Gastroesophageal sphincter (tissue), 4 donors: Measurements from ENCODE around the gene BTBD18. TPM values are rescaled to one million over a fixed set of nuclear protein-coding genes. Genes with fewer than 3 reads are reported as not detected.

Source experiments
- ATAC-seq: fragments of 150-250 bp; one replicate; pipeline ENCODE4 v1.9.1; 2016; ENCODE audit warnings: mild to moderate bottlenecking, moderate library complexity
- H3K27ac ChIP-seq, 4 donors: fragments of 200-600 bp; sonication (generic) in 3 of 4; 1 replicate in 3 of 4; 2 replicates in 1 of 4; pipeline ENCODE4 v1.5.1; 2016 to 2019
- H3K27me3 ChIP-seq: fragments of 200-600 bp; sonication (generic); one replicate; pipeline ENCODE4 v1.5.1; 2019
- H3K36me3 ChIP-seq, 2 donors: fragments of 200-600 bp; sonication (generic); one replicate each; pipeline ENCODE4 v1.5.1; 2019; ENCODE audit warnings: control low read depth in 1 of 2
- H3K4me1 ChIP-seq, 3 donors: fragments of 200-600 bp; sonication (generic); 1 replicate in 2 of 3; 2 replicates in 1 of 3; pipeline ENCODE4 v1.5.1; 2016 to 2019; ENCODE audit warnings: control low read depth in 2 of 3
- H3K4me3 ChIP-seq, 2 donors: fragments of 200-600 bp; sonication (generic); one replicate each; pipeline ENCODE4 v1.5.1; 2019; ENCODE audit warnings: mild to moderate bottlenecking in 1 of 2, moderate library complexity in 1 of 2
- H3K9me3 ChIP-seq, 3 donors: fragments of 200-600 bp; sonication (generic); one replicate each; pipeline ENCODE4 v1.5.1; 2017 to 2019; ENCODE audit warnings: control low read depth in 2 of 3
- CTCF ChIP-seq, 4 experiments: fragments of 200-600 bp in 2 of 4; fragments of 450-650 bp in 2 of 4; sonication (generic) in 1 of 4; IDR thresholded peaks; one replicate each; pipeline ENCODE4 v1.5.1; 2017 to 2019; ENCODE audit warnings: antibody characterized with exemption in 4 of 4, mild to moderate bottlenecking in 2 of 4, moderate library complexity in 2 of 4
- EP300 ChIP-seq: sonication (generic); formaldehyde crosslinking; IDR thresholded peaks from one replicate; pipeline ENCODE4 v1.6.1; 2017; ENCODE audit warnings: antibody characterized with exemption, mild to moderate bottlenecking
- POLR2A ChIP-seq, 2 donors: fragments of 450-650 bp; IDR thresholded peaks; one replicate each; pipeline ENCODE4 v1.6.1; 2017; ENCODE audit warnings: antibody characterized with exemption in 2 of 2, mild to moderate bottlenecking in 2 of 2, moderate library complexity in 1 of 2
- POLR2AphosphoS5 ChIP-seq: sonication (generic); formaldehyde crosslinking; IDR thresholded peaks from one replicate; pipeline ENCODE4 v1.6.1; 2017; ENCODE audit warnings: antibody characterized with exemption
- WGBS, 2 donors: methylation state at CpG; one replicate each; pipeline ENCODE4 v1.1.5; 2018; ENCODE audit warnings: low coverage in 1 of 2; 5-methylcytosine and 5-hydroxymethylcytosine counted together
- small RNA-seq, 4 donors: library from RNA; depleted of rRNA; stranded (forward); fragments of <200 nt; gene quantifications; one replicate each; pipeline ENCODE3, GENCODE V24; 2016
- total RNA-seq, 4 donors: library from RNA; depleted of rRNA; stranded (reverse); fragments of >200 nt; gene quantifications; one replicate each; pipeline ENCODE4 v1.1.0, GENCODE V29; 2016

The BTBD18 gene
- total RNA-seq, 4 donors from 2014 or later, result not detected

GRCh38 chr11:57703341-57703740 lies 48.3 kb downstream of the BTBD18 start:
- Histone ChIP-seq H3K36me3 (peaks cover 0 to 75% of the 10 kb centered on the region in 2 donors), H3K4me3 (no peak overlapping the region), H3K9me3 (no peaks in the 10 kb centered on the region), H3K27ac (no peak overlapping the region), H3K4me1 (no peaks in the 10 kb centered on the region), H3K27me3 (no peaks in the 10 kb centered on the region)
- no peak for ATAC-seq
- 86 to 93% methylated on average over 2 to 4 of the region's 4 CpGs for WGBS, 2 donors
- TF ChIP-seq POLR2A (IDR thresholded peaks at IDR 0.05), result no peak
- no peak for TF ChIP-seq POLR2AphosphoS5
- no peak for TF ChIP-seq CTCF (IDR thresholded peaks at IDR 0.05)
- no peak for TF ChIP-seq EP300

- TF ChIP-seq POLR2A (IDR thresholded peaks at IDR 0.05) (no peak), CTCF (IDR thresholded peaks at IDR 0.05) (no peak), EP300 (no peak), POLR2AphosphoS5 (no peak)
- Histone ChIP-seq H3K4me1 (no peaks in the 10 kb centered on the region), H3K9me3 (no peaks in the 10 kb centered on the region), H3K27ac (no peak overlapping the region), H3K4me3 (no peak overlapping the region), H3K36me3 (peaks cover 0 to 94% of the 10 kb centered on the region in 2 donors), H3K27me3 (no peaks in the 10 kb centered on the region)
- ATAC-seq, result no peak
- 43 to 51% methylated on average over 3 of the region's 3 CpGs for WGBS, 2 donors
These were observed 51.2 kb downstream of the BTBD18 start for GRCh38 chr11:57700425-57700824.

- H3K9me3 ChIP-seq, result no peaks in the 10 kb centered on the region
- TF ChIP-seq EP300, result no peak
- no peak for TF ChIP-seq POLR2A (IDR thresholded peaks at IDR 0.05)
- TF ChIP-seq CTCF (IDR thresholded peaks at IDR 0.05), result no peak
- TF ChIP-seq POLR2AphosphoS5, result no peak
- no peak overlapping the region for H3K27ac ChIP-seq
- 72 to 76% methylated on average over 4 of the region's 10 CpGs for WGBS, 2 donors
- H3K4me3 ChIP-seq, result no peak overlapping the region
- no peak for ATAC-seq
- peaks cover 0 to 98% of the 10 kb centered on the region in 2 donors for H3K36me3 ChIP-seq
- no peaks in the 10 kb centered on the region for H3K4me1 ChIP-seq
- no peaks in the 10 kb centered on the region for H3K27me3 ChIP-seq
These were observed 51.8 kb downstream of the BTBD18 start for GRCh38 chr11:57699813-57700212.

- no peaks in the 10 kb centered on the region for H3K4me1 ChIP-seq
- no peak for ATAC-seq
- no peaks in the 10 kb centered on the region for H3K27me3 ChIP-seq
- no peak overlapping the region for H3K27ac ChIP-seq
- no peaks in the 10 kb centered on the region for H3K9me3 ChIP-seq
- TF ChIP-seq CTCF (IDR thresholded peaks at IDR 0.05) (no peak), EP300 (no peak), POLR2A (IDR thresholded peaks at IDR 0.05) (no peak), POLR2AphosphoS5 (no peak)
- H3K4me3 ChIP-seq, result no peak overlapping the region
- H3K36me3 ChIP-seq, result peaks cover 0 to 98% of the 10 kb centered on the region in 2 donors
- no CpG with 5 or more reads among the region's 18 CpGs for WGBS, 2 donors
These were observed 52.7 kb downstream of the BTBD18 start for GRCh38 chr11:57698843-57699365.

Small RNA genes within 50 kb of the gene (small RNA-seq; reads per million reads assigned to genes)
- gene AP001931.1 (0 reads per million in 4 donors), gene TMX2-CTNND1 (0 reads per million in 4 donors)

Other genes with a start within 250 kb of the BTBD18 start
- 10 to 100 TPM; 14.8 to 36.6 (median 19.7) TPM for gene SLC43A1, start 236.1 kb downstream of the BTBD18 start, total RNA-seq
- 10 to 100 TPM; 23.5 to 29.0 (median 27.9) TPM for gene TIMM10, start 221.1 kb downstream of the BTBD18 start, total RNA-seq
- gene SMTNL1, start 214.2 kb downstream of the BTBD18 start, total RNA-seq, result not detected
- gene UBE2L6, start 184.1 kb downstream of the BTBD18 start, total RNA-seq, result 10 to 100 TPM; 15.3 to 34.6 (median 28.3) TPM
- gene SERPING1, start 154.1 kb downstream of the BTBD18 start, total RNA-seq, result 100 to 1,000 TPM; 237 to 689 (median 443) TPM
- gene YPEL4, start 101.9 kb downstream of the BTBD18 start, total RNA-seq, result 1 to 10 TPM; 1.2 to 3.3 (median 1.5) TPM
- gene CLP1, start 94.1 kb downstream of the BTBD18 start, total RNA-seq, result 10 to 100 TPM; 11.4 to 21.7 (median 16.6) TPM
- gene ZDHHC5, start 83.7 kb downstream of the BTBD18 start, total RNA-seq, result 10 to 100 TPM; 34.3 to 52.1 (median 45.8) TPM
- 10 to 100 TPM; 10.4 to 15.5 (median 12.5) TPM for gene MED19, start 39.6 kb downstream of the BTBD18 start, total RNA-seq
- gene TMX2, start 39.2 kb downstream of the BTBD18 start, total RNA-seq, result 10 to 100 TPM; 44.0 to 52.1 (median 50.0) TPM
- 100 to 1,000 TPM in 2 of 4 donors, 10 to 100 TPM in 2; 81.2 to 143 (median 97.0) TPM for gene SELENOH, start 10.3 kb downstream of the BTBD18 start, total RNA-seq
- gene CTNND1, start 10.0 kb upstream of the BTBD18 start, total RNA-seq, result 100 to 1,000 TPM in 1 of 4 donors, 10 to 100 TPM in 3; 87.6 to 123 (median 93.8) TPM